Keratinocyte (primary cell): Measurements from ENCODE around the gene SYNPR.

Experiments
- CTCF ChIP-seq, 3 experiments: IDR thresholded peaks in 1 of 3; conservative IDR thresholded peaks in 1 of 3; optimal IDR thresholded peaks in 1 of 3; 2 replicates in 2 of 3; 3 replicates in 1 of 3; pipeline versions ENCODE3 to v1.5.1; 2011; ENCODE audit warnings: low read length in 3 of 3, mild to moderate bottlenecking in 3 of 3, moderate library complexity in 2 of 3, control low read depth in 1 of 3, inconsistent platforms in 1 of 3; ENCODE audit not compliant: insufficient read depth in 2 of 3; ENCODE audit errors: extremely low read depth in 1 of 3
- EZH2 ChIP-seq: IDR thresholded peaks from one replicate; pipeline ENCODE4 v1.6.1; 2012; ENCODE audit warnings: inconsistent platforms, mild to moderate bottlenecking, low read length, moderate library complexity

DNA sequence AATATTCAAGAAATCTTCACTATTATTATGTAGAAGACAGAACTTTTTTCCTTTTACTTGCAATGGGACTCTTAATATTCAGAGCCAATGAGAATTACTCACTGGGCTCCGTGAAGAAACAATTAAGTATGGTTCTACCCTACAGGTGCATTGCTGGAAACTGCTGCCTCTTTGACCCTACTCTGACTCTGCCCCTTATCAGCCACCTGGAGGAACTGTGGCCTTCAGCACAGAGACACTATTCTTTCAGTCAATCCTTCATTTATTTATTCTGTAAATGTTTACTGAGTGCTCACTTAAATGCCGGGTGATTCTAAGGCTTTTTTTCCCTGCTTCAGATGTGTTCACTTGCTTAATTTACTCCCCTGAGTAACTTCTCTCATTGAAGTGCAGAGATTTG, 163.2 kb downstream of the SYNPR start:
- TF ChIP-seq CTCF (optimal IDR thresholded peaks at IDR 0.05 in 1 of 3, IDR thresholded peaks at IDR 0.05 in 1 of 3, conservative IDR thresholded peaks at IDR 0.05 in 1 of 3; ENCODE audit: extremely low read depth in 1 of 3, insufficient read depth in 2 of 3, low read length in 3 of 3) (no peak), EZH2 (no peak)
